Measurements from ENCODE around the gene MAMLD1. TPM values are rescaled to one million over a fixed set of nuclear protein-coding genes. Genes with fewer than 3 reads are reported as not detected.

Gene MAMLD1
- total RNA-seq, 1 experiment from 2014 or later, result 0.48 TPM

GRCh38 chrX:150450519-150451177 lies 87.5 kb downstream of the MAMLD1 start:
- peaks cover 54 to 69% of the 10 kb centered on the region in 2 experiments for H3K9me3 Mint-ChIP-seq
- TF ChIP-seq, protein P1, sequence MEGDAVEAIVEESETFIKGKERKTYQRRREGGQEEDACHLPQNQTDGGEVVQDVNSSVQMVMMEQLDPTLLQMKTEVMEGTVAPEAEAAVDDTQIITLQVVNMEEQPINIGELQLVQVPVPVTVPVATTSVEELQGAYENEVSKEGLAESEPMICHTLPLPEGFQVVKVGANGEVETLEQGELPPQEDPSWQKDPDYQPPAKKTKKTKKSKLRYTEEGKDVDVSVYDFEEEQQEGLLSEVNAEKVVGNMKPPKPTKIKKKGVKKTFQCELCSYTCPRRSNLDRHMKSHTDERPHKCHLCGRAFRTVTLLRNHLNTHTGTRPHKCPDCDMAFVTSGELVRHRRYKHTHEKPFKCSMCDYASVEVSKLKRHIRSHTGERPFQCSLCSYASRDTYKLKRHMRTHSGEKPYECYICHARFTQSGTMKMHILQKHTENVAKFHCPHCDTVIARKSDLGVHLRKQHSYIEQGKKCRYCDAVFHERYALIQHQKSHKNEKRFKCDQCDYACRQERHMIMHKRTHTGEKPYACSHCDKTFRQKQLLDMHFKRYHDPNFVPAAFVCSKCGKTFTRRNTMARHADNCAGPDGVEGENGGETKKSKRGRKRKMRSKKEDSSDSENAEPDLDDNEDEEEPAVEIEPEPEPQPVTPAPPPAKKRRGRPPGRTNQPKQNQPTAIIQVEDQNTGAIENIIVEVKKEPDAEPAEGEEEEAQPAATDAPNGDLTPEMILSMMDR (conservative IDR thresholded peaks at IDR 0.05), result no peak
- no peaks in the 10 kb centered on the region for H4K20me1 ChIP-seq (ENCODE audit: control insufficient read depth, insufficient read depth, insufficient read length)
- peaks cover 2% of the 10 kb centered on the region for H3K27me3 Mint-ChIP-seq (ENCODE audit: low read depth)
- no peak overlapping the region for H3K14ac ChIP-seq (ENCODE audit: insufficient read depth, low read length)
- no peak overlapping the region for H3K4me2 ChIP-seq (ENCODE audit: insufficient read depth, insufficient read length, low read length)
- no peak overlapping the region for H4K5ac ChIP-seq (ENCODE audit: insufficient read length, low read depth, low read length)
- no peak overlapping the region for H2BK120ac ChIP-seq (ENCODE audit: low read depth, low read length, poor library complexity, severe bottlenecking)
- no peak overlapping the region for H2AK5ac ChIP-seq (ENCODE audit: insufficient read length, low read length)
- no peaks in the 10 kb centered on the region for H3K4me1 ChIP-seq (ENCODE audit: insufficient read depth, low read length)
- no peak overlapping the region for H2BK20ac ChIP-seq (ENCODE audit: low read depth, low read length, poor library complexity, severe bottlenecking)
- WGBS (ENCODE audit: extremely low coverage, insufficient read length, low lambda C conversion rate), result no CpG with 5 or more reads among the region's 5 CpGs
- H3K4me3 Mint-ChIP-seq, result no peak overlapping the region; a peak in 1 of 5 replicates
- 0 out of 4 replicates have a peak, but pooled peaks cover 0 to 3% of the 10 kb centered on the region in 2 experiments for H3K4me1 Mint-ChIP-seq
- H3K36me3 Mint-ChIP-seq (ENCODE audit: insufficient read depth in 1 of 3, low read depth in 3 of 3), result peaks cover 0 to 2% (median 0%) of the 10 kb centered on the region in 3 experiments; a peak in 4 of 7 replicates
- no peak overlapping the region for H4K8ac ChIP-seq (replicated peaks; ENCODE audit: insufficient read length, low read depth, low read length)
- no peak overlapping the region for H2BK12ac ChIP-seq (ENCODE audit: insufficient read length, low read depth, low read length)
- no peak overlapping the region for H3T11ph ChIP-seq (ENCODE audit: low read length)
- H3K4ac ChIP-seq (ENCODE audit: low read depth, low read length), result no peak overlapping the region
- H3K79me1 ChIP-seq (ENCODE audit: insufficient read depth, low read depth, low read length, poor library complexity, severe bottlenecking), result no peaks in the 10 kb centered on the region
- no peak overlapping the region for H2BK15ac ChIP-seq (ENCODE audit: low read depth, low read length)
- no peak for DNase-seq
- H3K9ac ChIP-seq (ENCODE audit: extremely low read depth, insufficient read length, low read length), result no peak overlapping the region
- H3K23ac ChIP-seq (ENCODE audit: insufficient read length, low read depth, low read length), result no peak overlapping the region
- H3K56ac ChIP-seq (ENCODE audit: insufficient read length, low read depth, low read length), result no peak overlapping the region
- no peak overlapping the region for H4K91ac ChIP-seq (ENCODE audit: insufficient read length, low read depth, low read length)
- H3K18ac ChIP-seq (ENCODE audit: insufficient read length, low read depth, low read length), result no peak overlapping the region
- no peaks in the 10 kb centered on the region for H3K23me2 ChIP-seq (ENCODE audit: insufficient read length, low read depth, low read length, poor library complexity, severe bottlenecking)
- no peaks in the 10 kb centered on the region for H3K79me2 ChIP-seq (ENCODE audit: insufficient read depth, low read length)
- no peaks in the 10 kb centered on the region for H3K27me3 ChIP-seq (ENCODE audit: insufficient read depth, low read length)
- H2AFZ ChIP-seq (ENCODE audit: low read length), result no peak overlapping the region
- no peaks in the 10 kb centered on the region for H3K9me3 ChIP-seq (ENCODE audit: control insufficient read depth, low read depth, low read length)
- no peak overlapping the region for H3K27ac Mint-ChIP-seq
- no peak overlapping the region for H2BK5ac ChIP-seq (ENCODE audit: insufficient read length, low read length)
- H3K27ac ChIP-seq (ENCODE audit: insufficient read length, low read depth, low read length), result no peak overlapping the region
